ENCODE data around the gene LRRN2.

DNA sequence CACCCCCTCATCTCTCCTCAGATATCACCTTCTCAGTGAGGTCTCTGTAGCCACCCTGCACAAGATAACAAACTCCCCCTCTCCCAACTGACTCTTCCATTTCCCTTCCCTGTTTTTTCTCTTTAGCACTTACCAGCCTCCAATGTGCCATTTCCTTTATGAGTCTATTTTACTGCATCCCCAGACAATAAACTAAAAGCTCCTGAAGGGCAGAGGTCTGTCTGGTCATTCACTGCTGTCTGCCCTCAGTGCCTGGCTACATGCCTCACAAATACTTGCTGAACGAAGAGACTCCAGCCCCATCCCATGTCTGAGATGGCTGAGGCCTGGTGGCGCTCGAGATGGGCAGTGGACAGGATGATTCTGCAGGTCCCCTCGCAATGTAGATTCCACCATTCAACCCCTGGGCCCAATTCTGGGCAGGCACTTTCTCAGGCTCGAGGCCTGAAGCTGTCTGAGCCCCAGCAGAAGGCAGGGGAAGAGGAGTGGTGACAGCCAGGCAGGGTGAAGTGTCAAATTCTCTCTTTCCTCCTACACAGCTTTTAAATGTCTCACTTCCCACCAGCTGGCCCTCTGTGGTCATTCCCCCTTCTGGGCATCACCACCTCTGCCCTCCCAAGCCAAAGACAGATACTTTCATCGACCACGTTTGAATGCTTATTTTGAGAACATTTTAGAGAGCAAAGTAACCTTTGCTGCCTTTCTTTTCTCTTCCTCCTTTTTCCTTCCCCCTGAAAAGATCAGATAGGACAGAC, 6.6 kb downstream of the LRRN2 start:
- TF ChIP-seq FOXM1 (IDR thresholded peaks at IDR 0.05; ENCODE audit: borderline replicate concordance) (no peak), ELF4 (IDR thresholded peaks at IDR 0.05) (no peak), FOXK2 (IDR thresholded peaks at IDR 0.05) (no peak), SP1 (IDR thresholded peaks at IDR 0.05) (no peak), HDGF (IDR thresholded peaks at IDR 0.05; ENCODE audit: borderline replicate concordance) (no peak), LEF1 (IDR thresholded peaks at IDR 0.05; ENCODE audit: borderline replicate concordance) (no peak), BHLHE40 (IDR thresholded peaks at IDR 0.05; ENCODE audit: borderline replicate concordance) (no peak)
- TF ChIP-seq, protein P1, sequence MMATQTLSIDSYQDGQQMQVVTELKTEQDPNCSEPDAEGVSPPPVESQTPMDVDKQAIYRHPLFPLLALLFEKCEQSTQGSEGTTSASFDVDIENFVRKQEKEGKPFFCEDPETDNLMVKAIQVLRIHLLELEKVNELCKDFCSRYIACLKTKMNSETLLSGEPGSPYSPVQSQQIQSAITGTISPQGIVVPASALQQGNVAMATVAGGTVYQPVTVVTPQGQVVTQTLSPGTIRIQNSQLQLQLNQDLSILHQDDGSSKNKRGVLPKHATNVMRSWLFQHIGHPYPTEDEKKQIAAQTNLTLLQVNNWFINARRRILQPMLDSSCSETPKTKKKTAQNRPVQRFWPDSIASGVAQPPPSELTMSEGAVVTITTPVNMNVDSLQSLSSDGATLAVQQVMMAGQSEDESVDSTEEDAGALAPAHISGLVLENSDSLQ (IDR thresholded peaks at IDR 0.05), result no peak
